Measurements from ENCODE around the gene GRM4. TPM values are rescaled to one million over a fixed set of nuclear protein-coding genes. Genes with fewer than 3 reads are reported as not detected.

The GRM4 gene
- total RNA-seq, 2 donors from 2014 or later: not detected

DNA sequence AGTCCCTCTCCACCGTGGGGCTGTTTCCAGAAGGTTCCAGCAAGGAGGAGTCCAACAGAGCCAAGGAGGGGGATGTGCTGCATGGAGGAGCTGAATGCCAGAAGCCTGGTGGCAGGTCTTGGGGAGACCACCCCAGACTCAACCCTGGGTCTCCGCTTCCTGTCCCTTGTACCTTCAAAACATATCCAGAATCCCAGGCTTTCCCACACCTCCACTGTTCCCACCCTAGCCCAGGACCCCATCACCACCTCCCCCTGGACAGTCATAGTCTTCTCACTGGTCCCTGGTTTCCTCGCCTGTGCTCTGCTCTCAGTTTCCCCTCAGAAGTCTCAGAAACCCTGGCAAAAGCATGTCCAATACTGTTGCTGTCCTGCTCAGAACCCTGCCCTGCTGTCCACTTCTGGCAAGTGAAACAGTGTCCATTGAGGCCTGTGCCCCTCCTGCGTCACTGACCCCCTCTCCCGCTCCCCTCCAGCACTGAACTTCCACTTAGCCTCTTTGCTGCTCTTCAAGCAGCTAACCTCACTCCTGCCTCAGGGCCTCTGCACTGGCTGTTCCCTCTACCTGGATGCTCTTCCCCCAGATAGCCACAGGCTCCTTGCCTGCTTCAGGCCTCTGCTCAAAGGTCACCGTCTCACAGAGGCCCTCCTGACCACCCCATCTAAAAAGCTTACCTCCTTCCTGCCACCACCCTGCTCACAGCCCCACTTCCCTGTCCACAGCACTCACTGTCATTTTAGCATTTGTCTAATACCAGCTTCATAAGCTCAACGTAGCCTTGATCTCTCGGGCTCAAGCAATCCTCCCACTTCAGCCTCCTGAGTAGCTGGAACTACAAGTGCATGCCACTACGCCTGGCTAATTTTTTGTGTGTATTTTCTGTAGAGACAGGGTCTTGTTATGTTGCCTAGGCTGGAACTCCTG lies 169.2 kb downstream of the GRM4 start:
- DNase-seq (ENCODE audit: low spot score): no peak
- Histone ChIP-seq H3K9me3 (peaks cover 4% of the 10 kb centered on the region), H3K27me3 (replicated peaks; ENCODE audit: insufficient read depth) (no peaks in the 10 kb centered on the region), H3K27ac (no peak overlapping the region), H3K4me1 (ENCODE audit: control insufficient read depth in 1 of 2, low read depth in 2 of 2) (no peaks in the 10 kb centered on the region), H3K4me3 (no peak overlapping the region), H3K36me3 (no peaks in the 10 kb centered on the region)
- ATAC-seq (ENCODE audit: insufficient number of reproducible peaks, low FRiP score, low read depth): no peak
- TF ChIP-seq, protein P1, sequence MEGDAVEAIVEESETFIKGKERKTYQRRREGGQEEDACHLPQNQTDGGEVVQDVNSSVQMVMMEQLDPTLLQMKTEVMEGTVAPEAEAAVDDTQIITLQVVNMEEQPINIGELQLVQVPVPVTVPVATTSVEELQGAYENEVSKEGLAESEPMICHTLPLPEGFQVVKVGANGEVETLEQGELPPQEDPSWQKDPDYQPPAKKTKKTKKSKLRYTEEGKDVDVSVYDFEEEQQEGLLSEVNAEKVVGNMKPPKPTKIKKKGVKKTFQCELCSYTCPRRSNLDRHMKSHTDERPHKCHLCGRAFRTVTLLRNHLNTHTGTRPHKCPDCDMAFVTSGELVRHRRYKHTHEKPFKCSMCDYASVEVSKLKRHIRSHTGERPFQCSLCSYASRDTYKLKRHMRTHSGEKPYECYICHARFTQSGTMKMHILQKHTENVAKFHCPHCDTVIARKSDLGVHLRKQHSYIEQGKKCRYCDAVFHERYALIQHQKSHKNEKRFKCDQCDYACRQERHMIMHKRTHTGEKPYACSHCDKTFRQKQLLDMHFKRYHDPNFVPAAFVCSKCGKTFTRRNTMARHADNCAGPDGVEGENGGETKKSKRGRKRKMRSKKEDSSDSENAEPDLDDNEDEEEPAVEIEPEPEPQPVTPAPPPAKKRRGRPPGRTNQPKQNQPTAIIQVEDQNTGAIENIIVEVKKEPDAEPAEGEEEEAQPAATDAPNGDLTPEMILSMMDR (IDR thresholded peaks at IDR 0.05): no peak

DNA sequence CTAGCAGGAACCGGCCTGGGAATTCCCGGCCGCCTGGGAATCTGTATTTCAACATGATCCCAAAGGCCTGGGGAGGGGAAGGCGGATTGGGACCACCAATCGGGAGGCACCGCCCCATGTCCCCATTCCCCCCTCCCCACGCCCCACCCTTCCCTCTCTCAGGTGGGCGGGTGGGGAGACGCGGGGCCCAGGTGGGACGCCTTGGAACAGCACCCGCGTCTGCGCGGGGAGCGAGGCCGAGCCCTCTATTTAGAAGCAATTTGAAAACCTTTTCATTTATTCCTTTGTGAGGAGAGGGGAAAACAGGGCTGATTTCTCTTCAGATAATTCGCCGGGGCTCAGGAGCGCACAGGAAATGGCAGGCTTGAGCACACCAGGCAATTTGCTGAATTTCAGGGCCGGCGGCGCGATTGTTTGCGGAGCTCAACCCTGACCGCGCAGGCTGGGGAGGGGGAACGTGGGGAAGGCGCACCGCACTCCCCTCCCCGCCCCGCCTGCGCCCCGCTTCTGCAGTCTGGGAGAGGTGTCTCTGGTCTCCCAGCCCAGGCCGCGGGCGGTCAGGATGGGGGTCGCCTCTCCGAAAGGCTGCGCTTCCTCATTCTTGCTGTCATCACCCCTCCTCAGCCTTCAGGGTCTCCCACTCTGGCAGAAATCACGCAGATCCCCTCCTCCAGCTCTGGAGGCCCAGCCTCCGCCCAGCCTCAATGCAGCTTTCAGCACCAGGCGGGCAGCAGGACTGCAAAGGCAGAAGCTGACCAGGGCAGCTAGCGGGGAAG lies 170.0 kb downstream of the GRM4 start:
- Histone ChIP-seq H3K9me3 (peaks cover 4% of the 10 kb centered on the region), H3K4me3 (no peak overlapping the region), H3K27ac (no peak overlapping the region), H3K27me3 (replicated peaks; ENCODE audit: insufficient read depth) (no peaks in the 10 kb centered on the region), H3K36me3 (no peaks in the 10 kb centered on the region), H3K4me1 (ENCODE audit: control insufficient read depth in 1 of 2, low read depth in 2 of 2) (no peaks in the 10 kb centered on the region)
- TF ChIP-seq, protein P1 (IDR thresholded peaks at IDR 0.05): no peak
- no peak for ATAC-seq (ENCODE audit: insufficient number of reproducible peaks, low FRiP score, low read depth)
- no peak for DNase-seq (ENCODE audit: low spot score)

DNA sequence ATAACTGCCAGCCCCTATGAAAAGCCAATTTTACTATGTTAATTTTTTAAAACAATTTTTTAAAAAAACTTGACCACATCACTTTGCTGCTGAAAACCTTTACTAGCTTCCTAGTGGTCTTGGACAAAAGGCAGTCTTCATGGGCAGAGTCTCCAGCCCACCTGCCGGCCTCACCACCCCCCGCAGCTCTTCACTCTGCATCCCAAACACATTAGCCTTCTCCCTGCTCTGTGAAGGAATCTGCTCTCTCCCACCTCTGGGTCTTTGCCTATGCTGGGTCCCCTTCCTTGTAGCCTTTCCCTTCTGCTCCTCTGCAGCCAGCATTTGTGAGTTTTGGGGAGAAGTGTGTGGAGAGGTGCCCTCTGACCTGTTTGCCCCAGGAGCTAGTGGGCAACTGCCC lies 171.4 kb downstream of the GRM4 start:
- H3K27me3 ChIP-seq (replicated peaks; ENCODE audit: insufficient read depth): no peaks in the 10 kb centered on the region
- DNase-seq (ENCODE audit: low spot score): no peak
- H3K36me3 ChIP-seq: no peaks in the 10 kb centered on the region

DNA sequence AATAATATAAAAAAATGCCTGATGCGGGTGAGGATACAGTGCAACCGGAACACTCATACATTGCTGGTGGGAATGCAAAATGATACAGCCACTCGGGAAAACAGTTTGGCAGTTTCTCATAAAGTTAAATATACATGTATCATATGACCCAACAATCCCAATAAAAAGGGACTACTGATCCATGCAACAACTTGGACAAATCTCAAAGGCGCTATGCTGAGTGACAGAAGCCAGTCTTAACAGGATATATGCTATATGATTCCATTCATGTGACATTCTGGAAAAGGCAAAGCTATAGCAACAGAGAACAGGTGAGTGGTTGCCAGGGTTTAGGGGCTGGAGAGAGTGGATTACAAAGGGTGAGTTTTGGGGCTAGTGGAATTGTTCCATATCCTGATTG lies 171.9 kb downstream of the GRM4 start:
- H3K27ac ChIP-seq: no peak overlapping the region
- no peak for ATAC-seq (ENCODE audit: insufficient number of reproducible peaks, low FRiP score, low read depth)
- no peak for DNase-seq (ENCODE audit: low spot score)
- TF ChIP-seq, protein P1 (IDR thresholded peaks at IDR 0.05): no peak
- H3K4me3 ChIP-seq: no peak overlapping the region
- H3K9me3 ChIP-seq: peaks cover 4% of the 10 kb centered on the region
- no peaks in the 10 kb centered on the region for H3K4me1 ChIP-seq (ENCODE audit: control insufficient read depth in 1 of 2, low read depth in 2 of 2)
- H3K36me3 ChIP-seq: no peaks in the 10 kb centered on the region
- no peaks in the 10 kb centered on the region for H3K27me3 ChIP-seq (replicated peaks; ENCODE audit: insufficient read depth)

More for the DNA sequence above, 171.4 kb downstream of the GRM4 start:
- H3K27ac ChIP-seq: no peak overlapping the region
- H3K4me1 ChIP-seq (ENCODE audit: control insufficient read depth in 1 of 2, low read depth in 2 of 2): no peaks in the 10 kb centered on the region
- no peak overlapping the region for H3K4me3 ChIP-seq
- ATAC-seq (ENCODE audit: insufficient number of reproducible peaks, low FRiP score, low read depth): no peak
- TF ChIP-seq, protein P1 (IDR thresholded peaks at IDR 0.05): no peak
- peaks cover 4% of the 10 kb centered on the region for H3K9me3 ChIP-seq

DNA sequence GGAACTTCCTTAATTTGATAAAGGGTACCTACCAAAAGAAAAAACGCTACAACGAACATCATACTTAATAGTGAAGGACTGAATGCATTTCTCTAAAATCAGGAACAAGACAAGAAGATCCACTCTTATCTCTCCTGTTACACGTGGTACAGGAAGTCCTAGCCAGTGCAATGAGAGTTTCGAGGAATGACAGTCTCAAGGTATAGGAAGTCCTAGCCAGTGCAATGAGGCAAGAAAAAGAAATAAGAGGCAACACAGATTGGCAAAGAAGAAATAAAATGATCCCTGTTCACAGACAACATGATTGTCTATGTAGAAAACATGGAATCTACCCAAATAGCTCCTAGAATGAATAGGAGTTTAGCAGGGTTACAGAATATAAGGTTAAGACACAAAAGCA lies 174.3 kb downstream of the GRM4 start:
- no peak for DNase-seq (ENCODE audit: low spot score)
- H3K4me1 ChIP-seq (ENCODE audit: control insufficient read depth in 1 of 2, low read depth in 2 of 2): no peaks in the 10 kb centered on the region
- TF ChIP-seq, protein P1 (IDR thresholded peaks at IDR 0.05): no peak
- no peak for ATAC-seq (ENCODE audit: insufficient number of reproducible peaks, low FRiP score, low read depth)
- no peaks in the 10 kb centered on the region for H3K27me3 ChIP-seq (replicated peaks; ENCODE audit: insufficient read depth)
- H3K27ac ChIP-seq: no peak overlapping the region
- no peak overlapping the region for H3K4me3 ChIP-seq
- no peaks in the 10 kb centered on the region for H3K36me3 ChIP-seq
- peaks cover 4% of the 10 kb centered on the region for H3K9me3 ChIP-seq

Data from thoracic aorta (tissue), 2 donors.